MV-4-11 (cell line): ENCODE data around the gene ZNF778.
A peak's percentile ranks its signal among the peaks of the same experiment; 100 is the strongest.
"Not testable (repeated sequence)": the region's sequence is repeated elsewhere in the genome, so short reads cannot be mapped to it uniquely, and the experiment has no call there.

ENCODE experiments used
- DNase-seq: peaks from one replicate; lab custom pipeline; 2025; lab: John Stamatoyannopoulos, UW

Gene ZNF778

GRCh38 chr16:89257757-89258465 lies 40.4 kb downstream of the ZNF778 start:
- DNase-seq, result no peak

GRCh38 chr16:89259901-89260300 lies 42.4 kb downstream of the ZNF778 start:
- not testable (repeated sequence) for DNase-seq

DNA sequence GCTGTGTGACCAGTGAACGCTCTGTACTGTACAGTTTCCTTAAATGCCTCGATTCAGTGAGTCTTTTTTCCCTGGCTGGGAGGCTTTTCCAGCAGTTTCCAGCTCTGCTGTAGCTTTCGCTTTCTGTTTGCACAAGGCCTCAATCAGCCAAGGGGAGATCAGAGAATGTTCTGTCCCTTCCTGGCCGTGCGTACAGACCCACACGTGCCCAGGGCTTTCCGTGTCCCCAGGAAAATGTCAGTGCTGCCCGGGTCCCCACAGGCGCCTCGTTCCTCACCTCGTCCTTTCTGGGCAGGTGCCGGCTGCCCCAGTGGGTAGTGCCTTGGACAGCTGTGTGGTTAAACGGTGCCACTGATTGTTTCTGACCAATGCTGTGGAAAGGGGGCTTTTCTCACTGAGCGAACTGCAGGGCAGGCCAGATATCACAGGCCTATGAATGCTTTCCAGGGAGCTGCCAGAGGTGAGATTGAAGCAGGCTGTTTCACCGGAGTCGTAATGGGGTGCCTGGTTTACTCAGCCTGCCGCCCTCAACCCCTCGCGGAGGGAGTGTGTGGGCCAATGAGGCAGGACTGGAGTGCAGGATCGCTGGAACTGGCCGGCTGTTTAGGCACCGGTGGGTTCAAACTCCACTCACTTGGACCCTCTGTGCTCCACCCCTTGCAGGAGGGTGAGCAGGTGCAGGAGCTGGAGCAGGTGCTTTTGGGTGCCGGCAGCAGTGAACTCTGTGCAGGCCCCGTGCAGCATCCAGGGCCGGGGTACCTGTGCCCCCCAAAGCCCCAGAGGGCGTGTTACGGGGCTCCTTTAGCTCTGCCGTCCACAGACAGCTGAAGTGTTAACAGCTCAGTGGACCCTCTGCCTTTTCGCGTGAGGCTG lies 44.4 kb downstream of the ZNF778 start:
- no peak for DNase-seq

- no peak for DNase-seq
Measured at GRCh38 chr16:89264800-89265550, 47.5 kb downstream of the ZNF778 start.

DNA sequence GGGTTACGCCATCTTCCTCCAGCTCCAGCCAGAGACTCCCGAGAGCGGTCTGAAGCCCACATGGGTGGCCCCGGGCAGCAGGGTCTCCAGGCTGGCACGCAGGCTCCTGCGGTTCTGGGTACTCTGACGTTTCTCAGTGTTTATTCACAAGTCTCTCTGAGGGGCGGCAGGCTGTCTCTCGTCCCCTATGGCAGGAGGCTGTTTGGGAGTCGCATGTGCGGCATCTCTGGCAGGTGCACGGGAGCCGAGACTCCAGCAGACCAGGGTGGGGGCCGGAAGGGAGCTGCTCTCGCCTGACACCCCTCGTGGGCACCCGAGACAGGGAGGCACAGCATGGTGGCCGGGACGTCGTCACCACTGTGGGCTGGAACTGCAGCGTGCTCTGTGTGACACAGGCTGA lies 48.1 kb downstream of the ZNF778 start:
- DNase-seq, result no peak

DNA sequence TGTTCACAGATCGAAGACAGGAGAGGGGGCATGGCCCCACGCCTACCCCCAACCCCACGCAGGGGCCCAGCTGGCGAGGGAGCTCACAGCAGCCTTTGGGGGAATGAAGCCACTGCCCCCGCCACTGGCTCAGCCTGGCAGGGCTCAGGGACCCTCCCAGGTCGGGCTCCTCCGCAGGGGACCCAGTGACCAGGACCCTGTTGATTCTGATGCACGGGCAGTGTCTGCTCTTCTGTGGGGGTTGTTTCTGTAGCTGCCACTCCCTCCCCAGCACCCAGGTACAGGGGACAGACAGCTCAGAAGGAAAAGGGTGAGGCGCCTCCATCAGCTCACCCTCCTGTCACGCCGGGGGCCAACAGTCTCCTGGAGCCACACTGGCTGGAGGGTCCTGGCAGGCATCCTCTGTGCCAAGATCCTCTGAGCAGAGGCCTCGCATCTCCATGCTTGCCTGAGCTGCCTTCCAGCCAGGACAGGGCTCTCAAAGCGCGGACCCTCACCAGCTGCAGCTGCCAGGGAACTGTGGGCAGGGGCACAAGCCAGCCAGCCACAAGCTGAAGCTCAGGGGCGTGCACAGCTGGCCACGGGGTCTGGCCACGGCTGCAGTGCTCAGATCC lies 49.1 kb downstream of the ZNF778 start:
- no peak for DNase-seq

DNA sequence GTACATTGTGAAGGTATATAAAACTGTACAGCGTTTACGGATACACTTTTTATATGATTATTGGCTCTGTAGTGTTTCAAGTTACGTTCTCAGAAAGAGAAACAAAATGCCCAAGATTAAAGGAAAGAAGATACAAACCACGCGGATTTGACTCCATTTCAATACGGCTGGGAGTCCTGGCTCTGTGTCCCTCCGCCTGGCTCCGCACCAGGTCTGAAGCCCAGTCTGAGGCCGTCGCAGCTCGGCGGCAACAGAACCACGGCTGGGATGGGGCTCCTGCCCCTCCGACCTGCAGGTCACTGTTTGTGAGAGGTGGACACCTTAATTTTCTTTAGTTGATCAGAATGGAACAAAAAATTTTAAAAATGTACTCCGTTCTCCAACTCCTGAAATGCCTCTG lies 50.2 kb downstream of the ZNF778 start:
- not testable (repeated sequence) for DNase-seq

GRCh38 chr16:89268585-89268984 lies 51.1 kb downstream of the ZNF778 start:
- no peak for DNase-seq

GRCh38 chr16:89268987-89269735 lies 51.7 kb downstream of the ZNF778 start:
- DNase-seq, result peak; percentile 65

DNA sequence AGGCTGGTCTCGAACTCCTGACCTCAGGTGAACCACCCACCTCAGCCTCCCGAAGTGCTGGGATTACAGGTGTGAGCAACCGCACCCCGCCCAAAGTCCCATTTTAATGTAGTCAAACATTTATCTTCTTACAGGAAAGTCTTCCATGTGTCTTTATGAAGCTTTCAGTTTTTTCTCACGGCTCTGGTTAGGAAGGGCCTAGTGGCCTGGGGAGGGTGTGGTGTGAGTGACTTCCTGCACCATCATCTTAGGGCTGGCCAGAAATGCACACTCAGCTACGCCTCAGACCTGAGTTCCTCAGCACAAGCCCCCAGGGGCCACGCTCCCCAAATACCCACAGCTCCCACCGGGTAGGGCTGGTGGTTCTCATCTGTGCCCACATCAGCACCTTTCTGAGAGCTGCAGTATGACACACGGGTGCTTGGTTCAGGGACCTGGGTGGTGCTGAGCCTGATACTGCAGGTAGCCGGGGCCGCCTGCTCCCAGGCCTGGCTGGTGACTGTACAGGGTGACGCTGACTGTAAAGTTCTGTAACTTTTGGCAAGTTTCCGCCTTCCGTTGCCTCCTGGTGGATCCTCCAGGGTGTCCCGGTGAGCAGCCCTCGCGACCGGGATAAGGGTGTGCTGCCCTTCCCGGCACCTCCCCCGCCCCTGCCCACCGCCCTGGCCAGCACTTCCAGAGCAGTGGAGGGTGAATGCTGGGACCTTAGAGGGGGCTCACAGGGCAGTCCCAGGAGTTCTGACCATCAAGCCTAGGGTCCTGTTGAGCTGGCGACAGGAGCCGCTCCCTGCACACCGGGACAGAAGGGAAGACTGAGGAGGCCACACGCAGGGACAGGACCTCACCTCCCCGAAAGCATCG lies 52.5 kb downstream of the ZNF778 start:
- DNase-seq, result no peak

- DNase-seq, result peak; percentile 9
Measured at GRCh38 chr16:89270666-89271345, 53.3 kb downstream of the ZNF778 start.

DNA sequence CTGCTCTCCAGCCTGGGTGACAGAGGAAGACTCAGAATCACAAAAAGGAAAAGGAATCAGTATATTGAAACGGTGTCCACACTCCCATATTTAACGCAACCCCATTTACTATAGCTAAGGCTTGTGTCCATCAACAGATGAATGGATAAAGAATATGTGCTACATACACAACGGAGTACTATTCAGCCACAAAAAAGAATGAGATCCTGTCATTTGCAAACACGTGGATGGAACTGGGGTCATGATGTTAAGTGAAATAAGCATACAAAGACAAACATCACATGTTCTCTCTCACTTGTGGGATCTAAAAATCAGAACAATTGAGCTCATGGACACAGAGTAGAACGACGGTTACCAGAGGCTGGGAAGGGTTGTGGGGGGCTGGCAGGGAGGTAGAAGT lies 55.1 kb downstream of the ZNF778 start:
- no peak for DNase-seq

GRCh38 chr16:89273741-89274472 lies 56.4 kb downstream of the ZNF778 start:
- DNase-seq, result no peak

DNA sequence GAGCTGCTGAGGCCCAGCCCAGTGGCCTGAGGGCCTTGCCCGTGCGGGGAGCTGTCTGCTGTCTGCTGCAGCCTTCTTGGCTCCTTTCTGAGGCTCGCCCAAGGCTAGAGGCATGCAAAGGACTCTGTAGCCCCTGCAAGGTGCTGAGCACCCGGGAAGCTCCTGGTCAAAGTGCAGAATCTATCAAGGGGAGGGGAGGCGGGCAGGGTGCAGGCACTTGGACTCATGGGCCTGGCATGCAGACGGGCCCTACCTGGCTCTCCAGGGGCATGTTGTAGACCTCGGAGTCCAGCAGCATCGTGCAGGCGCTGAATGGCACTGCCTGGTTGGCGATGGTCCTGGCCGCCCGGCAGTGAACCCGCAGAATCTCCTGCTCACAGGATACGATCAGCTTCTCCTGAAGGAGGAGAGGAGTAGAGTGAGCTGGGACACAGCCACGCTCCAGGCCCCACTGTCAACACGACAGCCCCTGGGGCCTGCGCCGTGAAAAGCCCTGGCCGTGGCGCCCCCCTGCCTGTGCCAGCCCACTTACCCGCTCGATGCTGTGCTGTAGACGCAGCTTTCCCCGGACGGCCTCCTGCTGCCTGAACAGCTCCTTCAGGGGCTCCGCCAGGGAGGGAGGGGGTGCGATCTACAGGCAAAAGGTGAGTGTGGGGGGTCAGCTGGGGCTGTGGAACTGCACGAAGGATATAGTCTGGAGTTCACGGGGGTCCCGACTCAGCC lies 57.2 kb downstream of the ZNF778 start:
- DNase-seq, result no peak

DNA sequence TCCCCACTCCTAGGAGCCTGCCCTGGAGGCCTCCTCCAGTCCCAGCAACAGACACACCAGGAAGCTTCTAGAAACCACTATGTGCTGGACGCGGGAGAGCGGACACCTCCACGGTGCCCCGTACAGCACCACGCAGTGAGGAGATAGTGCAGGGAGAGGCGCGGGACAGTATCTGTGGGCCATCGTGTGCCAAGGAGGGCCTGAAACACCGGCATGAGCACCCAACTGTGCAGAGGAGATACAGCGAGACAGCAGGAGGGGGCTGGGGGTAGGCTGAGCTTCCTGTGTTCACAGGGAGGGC lies 57.7 kb downstream of the ZNF778 start:
- DNase-seq, result no peak

DNA sequence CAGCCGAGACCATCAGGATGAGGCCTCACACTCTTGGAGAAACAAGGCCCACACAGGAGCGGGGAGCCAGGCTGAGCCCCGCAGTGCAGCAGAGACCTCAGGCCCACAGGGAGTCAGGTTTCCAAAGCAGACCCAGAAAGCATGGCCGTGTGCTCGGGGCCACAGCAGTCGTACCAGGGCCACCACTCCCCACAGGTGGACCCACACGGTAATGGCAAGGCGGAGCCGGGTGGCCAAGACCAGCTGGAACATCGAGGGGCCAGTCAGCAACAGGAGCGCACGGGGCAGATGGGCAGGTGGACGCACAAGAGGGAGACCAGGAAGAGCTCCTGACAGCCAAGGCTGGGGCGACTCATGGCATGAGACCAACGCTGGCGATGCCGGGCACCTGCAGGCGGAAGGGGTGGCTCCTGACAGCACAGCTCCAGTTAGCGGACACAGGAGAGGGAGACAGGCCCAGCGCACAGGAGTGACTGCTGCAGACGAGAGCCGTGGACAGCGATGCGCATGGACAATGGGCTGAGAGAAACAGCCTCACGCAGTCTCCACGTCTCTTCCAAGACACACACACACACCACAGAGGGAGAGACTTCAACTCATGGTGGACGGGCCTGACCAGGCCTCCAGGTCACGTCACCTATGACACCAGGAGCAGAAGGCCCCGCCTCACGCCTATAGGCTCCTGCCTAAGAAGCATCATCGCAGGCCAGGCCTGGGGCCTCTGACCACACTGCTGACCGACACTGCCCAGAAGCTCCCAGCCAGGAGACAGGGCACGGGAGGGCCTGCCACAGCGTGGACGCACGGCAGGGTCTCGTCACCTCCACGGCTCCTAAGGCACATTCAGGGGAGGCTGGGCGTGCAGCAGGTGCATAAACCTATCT lies 58.6 kb downstream of the ZNF778 start:
- peak; percentile 45 for DNase-seq

DNA sequence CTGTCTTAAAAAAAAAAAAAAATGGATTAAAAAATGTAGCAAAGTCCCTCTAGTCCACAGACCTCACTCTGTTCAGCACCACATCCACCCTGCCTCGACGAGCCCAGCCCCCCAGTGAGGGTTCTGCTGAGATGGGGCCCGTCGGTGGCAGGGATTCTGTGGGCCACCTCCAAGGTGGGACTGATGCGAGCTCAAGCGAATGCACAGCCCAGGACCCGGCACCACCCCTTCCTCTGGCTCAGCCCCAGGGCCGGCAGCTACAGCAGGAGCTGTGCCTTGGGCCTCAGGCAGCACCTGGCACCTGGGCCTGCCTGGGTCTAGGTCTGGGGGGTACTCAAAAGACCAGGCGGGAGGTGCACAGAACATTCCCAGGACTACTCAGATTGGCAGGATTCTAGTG lies 59.5 kb downstream of the ZNF778 start:
- no peak for DNase-seq
